SK-N-SH (cell line): Measurements from ENCODE around the gene AAGAB. TPM values are rescaled to one million over a fixed set of nuclear protein-coding genes. Genes with fewer than 3 reads are reported as not detected.

Source experiments
- CTCF ChIA-PET: fragments of 300-600, 350-600 bp; formaldehyde crosslinking; extraction: SDS; loops from one replicate; lab custom pipeline; 2021; lab: Yijun Ruan, JAX
- POLR2A ChIA-PET: fragments of 350-600 bp; sonication (Branson Sonifier 250); formaldehyde crosslinking; extraction: SDS; loops from one replicate; lab custom pipeline; 2020; ENCODE audit warnings: antibody characterized with exemption, inconsistent platforms; lab: Yijun Ruan, JAX
- DNase-seq: peaks from one replicate; pipeline ENCODE4 v3.0.0; 2012
- H2AFZ ChIP-seq: fragments of 200-600 bp; sonication (generic); 2 replicates; pipeline ENCODE4 v1.8.1; 2016; ENCODE audit warnings: antibody characterized with exemption, mild to moderate bottlenecking, low read depth
- H3F3A ChIP-seq: fragments of 200-600 bp; sonication (generic); replicated peaks from 2 replicates; pipeline ENCODE3; 2016; ENCODE audit warnings: antibody characterized with exemption, mild to moderate bottlenecking; ENCODE audit not compliant: insufficient read depth
- H3K27ac ChIP-seq, 2 experiments: fragments of 200-500 bp in 1 of 2; fragments of 200-600 bp in 1 of 2; sonication (Bioruptor generic) in 1 of 2; sonication (generic), shearing (Covaris generic) in 1 of 2; 2 replicates each; pipeline versions ENCODE4 v1.5.1 to v1.6.1; 2014 to 2016; ENCODE audit warnings: low read depth in 2 of 2, inconsistent platforms in 1 of 2, low read length in 1 of 2, mild to moderate bottlenecking in 1 of 2, mixed read lengths in 1 of 2
- H3K27me3 ChIP-seq: fragments of 200-600 bp; sonication (generic), shearing (Covaris generic); 2 replicates; pipeline ENCODE4 v1.6.1; 2016; ENCODE audit warnings: mixed run types; ENCODE audit not compliant: insufficient read depth
- H3K36me3 ChIP-seq, 2 experiments: fragments of 200-500 bp in 1 of 2; fragments of 200-600 bp in 1 of 2; sonication (Bioruptor generic) in 1 of 2; sonication (generic) in 1 of 2; replicated peaks in 1 of 2; 2 replicates each; pipeline versions ENCODE3 to v1.5.1; 2014 to 2016; ENCODE audit warnings: low read length in 1 of 2, mild to moderate bottlenecking in 1 of 2; ENCODE audit not compliant: insufficient read depth in 2 of 2, control insufficient read depth in 1 of 2
- H3K4me1 ChIP-seq, 2 experiments: fragments of 200-500 bp in 1 of 2; fragments of 200-600 bp in 1 of 2; sonication (Bioruptor generic) in 1 of 2; sonication (generic), shearing (Covaris generic) in 1 of 2; 2 replicates each; pipeline versions ENCODE4 v1.5.1 to v1.6.1; 2014 to 2016; ENCODE audit warnings: low read depth in 1 of 2, low read length in 1 of 2, mixed run types in 1 of 2; ENCODE audit not compliant: insufficient read depth in 2 of 2, control insufficient read depth in 1 of 2
- H3K4me2 ChIP-seq: fragments of 200-600 bp; sonication (generic), shearing (Covaris generic); 2 replicates; pipeline ENCODE4 v1.6.1; 2017; ENCODE audit warnings: mixed run types
- H3K4me3 ChIP-seq, 2 experiments: fragments of 200-500 bp in 1 of 2; fragments of 200-600 bp in 1 of 2; sonication (Bioruptor generic) in 1 of 2; sonication (generic), shearing (Covaris generic) in 1 of 2; 2 replicates each; pipeline versions ENCODE4 v1.5.1 to v1.8.1; 2014 to 2016; ENCODE audit warnings: low read depth in 2 of 2, inconsistent platforms in 1 of 2, low read length in 1 of 2, mild to moderate bottlenecking in 1 of 2, mixed read lengths in 1 of 2, moderate library complexity in 1 of 2
- H3K79me2 ChIP-seq: fragments of 200-600 bp; sonication (generic); 2 replicates; pipeline ENCODE4 v1.8.1; 2017; ENCODE audit warnings: mild to moderate bottlenecking; ENCODE audit not compliant: insufficient read depth
- H3K9ac ChIP-seq: fragments of 200-600 bp; sonication (generic); 2 replicates; pipeline ENCODE4 v1.6.1; 2017; ENCODE audit warnings: mixed run types
- H3K9me2 ChIP-seq: fragments of 200-600 bp; sonication (generic); 2 replicates; pipeline ENCODE4 v1.6.1; 2017; ENCODE audit warnings: mixed run types
- H3K9me3 ChIP-seq: fragments of 200-600 bp; sonication (generic); 2 replicates; pipeline ENCODE4 v1.6.1; 2017; ENCODE audit warnings: mixed run types, mild to moderate bottlenecking, moderate library complexity
- H4K20me1 ChIP-seq: fragments of 200-600 bp; sonication (generic); 2 replicates; pipeline ENCODE4 v1.6.1; 2017; ENCODE audit warnings: mild to moderate bottlenecking, mixed run types; ENCODE audit not compliant: insufficient read depth
- CTCF ChIP-seq: fragments of 200-600 bp; sonication (generic); IDR thresholded peaks from 2 replicates; pipeline ENCODE4 v1.6.1; 2017; ENCODE audit warnings: antibody characterized with exemption, mild to moderate bottlenecking, moderate library complexity
- EP300 ChIP-seq, 2 experiments: IDR thresholded peaks; 2 replicates each; pipeline versions ENCODE4 v1.4.0 to v1.6.1; 2012; ENCODE audit warnings: borderline replicate concordance in 1 of 2, low read depth in 1 of 2, low read length in 1 of 2
- IRF3 ChIP-seq: fragments of 150-350 bp; IDR thresholded peaks from 2 replicates; pipeline ENCODE4 v1.6.1; 2016; ENCODE audit warnings: mild to moderate bottlenecking, low read depth, low read length
- MEF2A ChIP-seq: IDR thresholded peaks from 2 replicates; pipeline ENCODE4 v1.4.0; 2012; ENCODE audit warnings: low read depth, borderline replicate concordance
- NFIC ChIP-seq: IDR thresholded peaks from 2 replicates; pipeline ENCODE4 v1.4.0; 2012; ENCODE audit warnings: borderline replicate concordance
- REST ChIP-seq: IDR thresholded peaks from 2 replicates; pipeline ENCODE4 v1.6.1; 2012; ENCODE audit warnings: mild to moderate bottlenecking, low read depth, low read length, moderate library complexity
- TAF1 ChIP-seq: IDR thresholded peaks from 2 replicates; pipeline ENCODE4 v1.6.1; 2012; ENCODE audit warnings: low read depth, mild to moderate bottlenecking, low read length, moderate library complexity, borderline replicate concordance
- USF1 ChIP-seq: IDR thresholded peaks from 2 replicates; pipeline ENCODE4 v1.4.0; 2012; ENCODE audit warnings: low read depth, borderline replicate concordance
- whole genome bisulfite sequencing: methylation state at CpG from one replicate; pipeline ENCODE4 v1.1.6; 2017; ENCODE audit warnings: low lambda C conversion rate; 5-methylcytosine and 5-hydroxymethylcytosine counted together
- polyA plus RNA-seq, 3 experiments: library from polyadenylated mRNA; depleted of rRNA; stranded (reverse); fragments of >200 nt; gene quantifications; 2 replicates each; pipeline ENCODE4 v1.2.3, GENCODE V29; 2012

Gene AAGAB
- polyA plus RNA-seq, 1 of the 3 experiments (the other 2 are of a cell fraction) = 24.9 TPM

- POLR2A ChIA-PET = no interaction called here
- H3K4me1 ChIP-seq = peaks cover 0 to 17% of the 10 kb centered on the region in 2 experiments; a peak in 2 of 4 replicates
Measured at GRCh38 chr15:67197364-67197695, 57.1 kb downstream of the AAGAB start.

More at GRCh38 chr15:67197364-67197695, 57.1 kb downstream of the AAGAB start:
- H3K27ac ChIP-seq = peak overlapping the region in 1 of 2 experiments; percentile 18; a peak in 2 of 4 replicates
- no peaks in the 10 kb centered on the region for H3K9me3 ChIP-seq
- no peaks in the 10 kb centered on the region for H3K79me2 ChIP-seq
- H3K9ac ChIP-seq = no peak overlapping the region
- H3K9me2 ChIP-seq = no peaks in the 10 kb centered on the region
- H3K4me2 ChIP-seq = no peak overlapping the region
- DNase-seq = no peak
- peaks cover 17 to 42% of the 10 kb centered on the region in 2 experiments for H3K36me3 ChIP-seq
- H3K27me3 ChIP-seq = no peaks in the 10 kb centered on the region
- H3K4me3 ChIP-seq = no peak overlapping the region
- H4K20me1 ChIP-seq = no peaks in the 10 kb centered on the region
- H2AFZ ChIP-seq = no peak overlapping the region
- WGBS = 94% methylated on average over 2 of the region's 2 CpGs
- CTCF ChIA-PET = no interaction called here
- H3F3A ChIP-seq = peaks cover 4% of the 10 kb centered on the region
- TF ChIP-seq MEF2A = no peak
- TF ChIP-seq TAF1 = no peak
- TF ChIP-seq EP300 (IDR thresholded peaks at IDR 0.05; ENCODE audit: borderline replicate concordance in 1 of 2, low read depth in 1 of 2, low read length in 1 of 2) = no peak
- no peak for TF ChIP-seq REST
- no peak for TF ChIP-seq USF1
- TF ChIP-seq CTCF = no peak
- no peak for TF ChIP-seq IRF3
- no peak for TF ChIP-seq NFIC
